Measurements from ENCODE around the gene FOSL2.

DNA sequence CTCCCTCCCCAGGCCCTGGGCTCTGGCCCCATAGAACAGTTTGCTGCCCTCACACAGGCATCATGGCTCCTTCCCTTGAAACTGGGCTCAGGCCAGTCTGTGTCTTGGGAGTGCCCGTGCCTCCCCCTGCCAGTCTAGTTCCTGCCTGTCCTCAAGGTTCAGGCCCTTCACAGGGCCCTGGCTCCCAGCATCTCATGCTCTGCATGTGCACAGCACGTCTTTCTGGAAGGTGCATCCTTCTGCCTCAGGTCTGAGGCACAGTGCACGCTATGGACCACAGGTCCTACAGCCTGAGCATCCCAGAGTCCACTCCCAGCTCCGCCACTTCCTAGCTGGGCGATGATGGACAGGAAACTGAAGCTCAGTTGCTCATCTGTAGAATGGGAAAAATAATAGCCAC, 35.6 kb upstream of the FOSL2 start:
- TF ChIP-seq, protein P1, sequence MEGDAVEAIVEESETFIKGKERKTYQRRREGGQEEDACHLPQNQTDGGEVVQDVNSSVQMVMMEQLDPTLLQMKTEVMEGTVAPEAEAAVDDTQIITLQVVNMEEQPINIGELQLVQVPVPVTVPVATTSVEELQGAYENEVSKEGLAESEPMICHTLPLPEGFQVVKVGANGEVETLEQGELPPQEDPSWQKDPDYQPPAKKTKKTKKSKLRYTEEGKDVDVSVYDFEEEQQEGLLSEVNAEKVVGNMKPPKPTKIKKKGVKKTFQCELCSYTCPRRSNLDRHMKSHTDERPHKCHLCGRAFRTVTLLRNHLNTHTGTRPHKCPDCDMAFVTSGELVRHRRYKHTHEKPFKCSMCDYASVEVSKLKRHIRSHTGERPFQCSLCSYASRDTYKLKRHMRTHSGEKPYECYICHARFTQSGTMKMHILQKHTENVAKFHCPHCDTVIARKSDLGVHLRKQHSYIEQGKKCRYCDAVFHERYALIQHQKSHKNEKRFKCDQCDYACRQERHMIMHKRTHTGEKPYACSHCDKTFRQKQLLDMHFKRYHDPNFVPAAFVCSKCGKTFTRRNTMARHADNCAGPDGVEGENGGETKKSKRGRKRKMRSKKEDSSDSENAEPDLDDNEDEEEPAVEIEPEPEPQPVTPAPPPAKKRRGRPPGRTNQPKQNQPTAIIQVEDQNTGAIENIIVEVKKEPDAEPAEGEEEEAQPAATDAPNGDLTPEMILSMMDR (conservative IDR thresholded peaks at IDR 0.05; ENCODE audit: low read depth, low read length), result no peak
- TF ChIP-seq EZH2 (IDR thresholded peaks at IDR 0.05; ENCODE audit: low read length, unreplicated experiment), result no peak

Data from PC-3 (cell line).